Adrenal gland (tissue), 12 donors: ENCODE measurements around the gene GPC5. TPM values are rescaled to one million over a fixed set of nuclear protein-coding genes. Genes with fewer than 3 reads are reported as not detected.

Source experiments
- DNase-seq, 7 donors: peaks; one replicate each; pipeline ENCODE4 v3.0.0-alpha.2; 2019 to 2020
- H3K27ac ChIP-seq, 5 donors: fragments of 200-600 bp; sonication (generic) in 4 of 5; 1 replicate in 3 of 5; 2 replicates in 2 of 5; pipeline versions ENCODE4 v1.5.1 to v1.8.0; 2016 to 2020; ENCODE audit warnings: mild to moderate bottlenecking in 1 of 5
- H3K27me3 ChIP-seq: fragments of 200-600 bp; 2 replicates; pipeline ENCODE4 v1.8.0; 2021
- H3K36me3 ChIP-seq, 2 donors: fragments of 200-600 bp; replicated peaks in 1 of 2; 1 replicate in 1 of 2; 2 replicates in 1 of 2; pipeline versions ENCODE4 v1.5.1 to v1.8.0; 2018 to 2022
- H3K4me1 ChIP-seq, 2 donors: fragments of 200-600 bp; replicated peaks in 1 of 2; 1 replicate in 1 of 2; 2 replicates in 1 of 2; pipeline versions ENCODE4 v1.5.1 to v1.8.0; 2018 to 2021
- H3K4me3 ChIP-seq, 4 donors: fragments of 200-600 bp; sonication (generic) in 3 of 4; one replicate each; pipeline ENCODE4 v1.5.1; 2016 to 2018
- H3K9me3 ChIP-seq, 3 donors: fragments of 200-600 bp; sonication (generic) in 1 of 3; replicated peaks in 1 of 3; 1 replicate in 2 of 3; 2 replicates in 1 of 3; pipeline versions ENCODE4 v1.5.1 to v1.8.0; 2016 to 2021
- CTCF ChIP-seq, 6 experiments: fragments of 450-650 bp in 4 of 6; fragments of 200-600 bp in 2 of 6; sonication (generic) in 1 of 6; IDR thresholded peaks; 1 replicate in 5 of 6; 2 replicates in 1 of 6; pipeline versions ENCODE4 v1.5.1 to v1.8.0; 2016 to 2021; ENCODE audit warnings: antibody characterized with exemption in 6 of 6, mild to moderate bottlenecking in 2 of 6, moderate library complexity in 1 of 6
- POLR2A ChIP-seq, 2 donors: fragments of 450-650 bp; IDR thresholded peaks; one replicate each; pipeline ENCODE4 v1.6.1; 2017; ENCODE audit warnings: antibody characterized with exemption in 2 of 2, mild to moderate bottlenecking in 2 of 2, moderate library complexity in 1 of 2
- WGBS, 4 donors: extraction: QIAGEN DNeasy Blood & Tissue Kit in 2 of 4; methylation state at CpG; one replicate each; pipeline versions ENCODE4 v1.1.5 to v1.1.7; 2013 to 2017; 5-methylcytosine and 5-hydroxymethylcytosine counted together
- intact Hi-C, 2 donors: fragments of 100-400 bp; cut with DNase I; formaldehyde crosslinking; loops; one replicate each; pipeline versions ENCODE4 v1.14.1 to v1.15.0; 2022 to 2023
- polyA plus RNA-seq, 3 donors: library from polyadenylated mRNA; stranded (reverse); fragments of 200-250 nt in 2 of 3; fragments of 350-450 nt in 1 of 3; fragmentation: Illumina TruSeq in 1 of 3; extraction: RNeasy Lipid Tissue Mini Kit (QIAGEN cat#74804) in 1 of 3; gene quantifications; one replicate each; pipeline ENCODE4 v1.2.3, GENCODE V29; 2013 to 2014
- total RNA-seq, 9 donors: library from RNA; depleted of rRNA in 4 of 9; stranded (reverse); fragments of >200 nt in 4 of 9; fragments of 120-200 nt in 1 of 9; fragmentation: NEBNext Ultra II Directional in 1 of 9; extraction: Animal tissue kit (Norgen Biotek cat#: 25700) in 1 of 9; gene quantifications; one replicate each; pipeline versions ENCODE4 v1.1.0 to v1.2.4, GENCODE V29; 2013 to 2023
- donor health status: healthy with polysubstance abuse.
- donor health status: Bipolar disorder and iron deficiency.
- donor health status: DM: yes; HTN: yes; CAD: no.
- donor health status: DM: no; HTN: no; CAD: no.
- donor health status: DM: no; HTN: no; CAD: no.
- donor health status: DM: yes; HTN: yes; CAD: no.

Gene GPC5
- total and polyA plus RNA-seq, 12 donors = 0.24 to 7.7 (median 2.1) TPM; not detected in 4

- H3K4me3 ChIP-seq = no peak overlapping the region
Measured at GRCh38 chr13:91708558-91708957, 310.1 kb downstream of the GPC5 start.

DNA sequence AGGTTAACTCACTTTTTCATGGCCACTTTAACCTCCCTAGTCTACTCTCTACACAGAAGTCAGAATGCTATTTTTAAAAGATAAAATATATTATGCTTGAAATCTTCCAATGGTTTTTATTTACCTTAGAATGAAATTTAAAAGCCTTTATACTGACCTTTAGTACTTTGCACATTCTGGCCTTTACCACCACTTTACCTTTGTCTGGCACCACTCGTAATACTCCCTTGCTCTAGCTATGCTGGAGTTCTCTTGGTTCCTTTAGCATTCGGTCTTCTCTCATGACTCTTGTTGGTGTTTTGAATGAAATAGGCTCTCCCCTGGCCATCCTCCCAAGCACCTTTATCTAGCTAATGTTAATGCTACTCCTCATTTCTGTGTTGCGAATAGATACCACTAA lies 310.8 kb downstream of the GPC5 start:
- no peak for DNase-seq
- no peak overlapping the region for H3K27ac ChIP-seq
- no peaks in the 10 kb centered on the region for H3K4me1 ChIP-seq
- 61 to 90% (median 82%) methylated on average over 3 of the region's 3 CpGs for WGBS, 4 donors
- H3K36me3 ChIP-seq = no peaks in the 10 kb centered on the region
- no peaks in the 10 kb centered on the region for H3K9me3 ChIP-seq
- H3K27me3 ChIP-seq = no peaks in the 10 kb centered on the region
- intact Hi-C loops = no loop called here
- H3K4me3 ChIP-seq = no peak overlapping the region
- TF ChIP-seq CTCF (IDR thresholded peaks at IDR 0.05) = no peak
- no peak for TF ChIP-seq POLR2A (IDR thresholded peaks at IDR 0.05)

More at GRCh38 chr13:91708558-91708957, 310.1 kb downstream of the GPC5 start:
- H3K4me1 ChIP-seq = no peaks in the 10 kb centered on the region
- no peak overlapping the region for H3K27ac ChIP-seq
- WGBS, 4 donors = 0 to 84% (median 69%) methylated on average over 1 of the region's 1 CpG
- no peak for DNase-seq
- H3K27me3 ChIP-seq = no peaks in the 10 kb centered on the region
- TF ChIP-seq POLR2A (IDR thresholded peaks at IDR 0.05) = no peak
- TF ChIP-seq CTCF (IDR thresholded peaks at IDR 0.05) = no peak
- no peaks in the 10 kb centered on the region for H3K9me3 ChIP-seq
- H3K36me3 ChIP-seq = no peaks in the 10 kb centered on the region
- intact Hi-C loops = no loop called here

DNA sequence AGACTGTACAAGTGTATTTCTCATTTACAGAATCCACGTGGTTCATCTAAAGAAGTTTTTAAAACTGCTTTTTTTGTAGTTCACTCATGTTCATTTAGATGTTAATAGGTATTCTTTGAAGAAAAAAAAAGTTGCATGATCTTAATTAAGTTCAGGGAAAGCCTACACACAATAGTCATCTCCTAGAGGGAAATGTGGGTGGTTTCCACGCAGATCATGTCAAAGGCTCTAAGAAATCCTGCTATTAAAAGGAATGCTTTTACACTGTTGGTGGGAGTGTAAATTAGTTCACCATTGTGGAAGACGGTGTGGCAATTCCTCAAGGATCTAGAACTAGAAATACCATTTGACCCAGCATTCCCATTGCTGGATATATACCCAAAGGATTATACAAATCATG lies 312.3 kb downstream of the GPC5 start:
- DNase-seq = no peak
- no peaks in the 10 kb centered on the region for H3K27me3 ChIP-seq
- no peak overlapping the region for H3K27ac ChIP-seq
- TF ChIP-seq POLR2A (IDR thresholded peaks at IDR 0.05) (no peak), CTCF (IDR thresholded peaks at IDR 0.05) (no peak)
- H3K9me3 ChIP-seq = no peaks in the 10 kb centered on the region
- WGBS, 4 donors = 81 to 91% (median 86%) methylated on average over 3 of the region's 3 CpGs
- intact Hi-C loops = no loop called here
- no peaks in the 10 kb centered on the region for H3K4me1 ChIP-seq
- no peaks in the 10 kb centered on the region for H3K36me3 ChIP-seq
- no peak overlapping the region for H3K4me3 ChIP-seq

- no peak for TF ChIP-seq CTCF (IDR thresholded peaks at IDR 0.05)
- no peak for TF ChIP-seq POLR2A (IDR thresholded peaks at IDR 0.05)
- 50 to 64% (median 56%) methylated on average over 2 to 3 of the region's 3 CpGs for WGBS, 4 donors
Measured at GRCh38 chr13:91714855-91715254, 316.4 kb downstream of the GPC5 start.

More at GRCh38 chr13:91714855-91715254, 316.4 kb downstream of the GPC5 start:
- Histone ChIP-seq H3K36me3 (no peaks in the 10 kb centered on the region), H3K4me3 (no peak overlapping the region), H3K9me3 (no peaks in the 10 kb centered on the region), H3K27me3 (no peaks in the 10 kb centered on the region), H3K4me1 (peaks cover 0 to 4% of the 10 kb centered on the region in 2 donors), H3K27ac (no peak overlapping the region)
- no peak for DNase-seq
- intact Hi-C loops = no loop called here
